PFSK-1 (cell line): ENCODE measurements around the gene VENTX.

ENCODE experiments used
- FOXP2 ChIP-seq: optimal IDR thresholded peaks from 2 replicates; pipeline ENCODE3; 2011; ENCODE audit warnings: borderline replicate concordance, control low read depth, inconsistent platforms; ENCODE audit not compliant: insufficient read depth; ENCODE audit errors: extremely low read length, extremely low read depth
- POLR2AphosphoS5 ChIP-seq: IDR thresholded peaks from 2 replicates; pipeline ENCODE4 v1.6.1; 2012; ENCODE audit warnings: low read depth, mild to moderate bottlenecking, control low read depth, low read length, moderate library complexity
- REST ChIP-seq, 2 experiments: IDR thresholded peaks; 2 replicates each; pipeline versions ENCODE4 v1.6.1 to v1.8.0; 2011 to 2012; ENCODE audit warnings: low read depth in 2 of 2, low read length in 2 of 2, control low read depth in 1 of 2, inconsistent platforms in 1 of 2, mild to moderate bottlenecking in 1 of 2, moderate library complexity in 1 of 2; ENCODE audit not compliant: insufficient read depth in 1 of 2
- SIN3A ChIP-seq: IDR thresholded peaks from 2 replicates; pipeline ENCODE4 v1.6.1; 2012; ENCODE audit warnings: mild to moderate bottlenecking, low read length, moderate library complexity, borderline replicate concordance; ENCODE audit not compliant: insufficient read depth
- TAF1 ChIP-seq: IDR thresholded peaks from 2 replicates; pipeline ENCODE4 v1.6.1; 2012; ENCODE audit warnings: low read length, control low read depth, borderline replicate concordance; ENCODE audit not compliant: insufficient read depth

DNA sequence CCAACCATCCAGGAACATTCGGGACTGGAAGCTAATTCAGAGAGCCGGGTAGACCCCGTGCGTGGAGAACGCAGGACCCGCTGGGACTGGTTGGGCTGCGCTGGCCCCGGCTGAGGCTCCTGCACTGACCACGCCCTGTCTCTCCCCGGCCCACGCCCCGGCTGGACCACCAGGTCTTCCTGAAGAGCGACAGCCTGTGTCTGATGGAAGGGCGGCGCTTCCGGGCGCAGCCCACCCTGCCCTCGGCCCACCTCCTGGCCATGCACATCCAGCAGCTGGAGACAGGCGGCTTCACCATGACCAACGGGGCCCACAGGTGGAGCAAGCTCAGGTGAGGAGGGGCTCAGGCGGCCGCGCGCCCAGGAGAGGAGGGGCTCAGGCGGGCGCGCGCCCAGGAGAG lies 17.9 kb upstream of the VENTX start:
- no peak for TF ChIP-seq REST (IDR thresholded peaks at IDR 0.05; ENCODE audit: insufficient read depth in 1 of 2, low read depth in 2 of 2, low read length in 2 of 2)
- TF ChIP-seq POLR2AphosphoS5, result no peak
- no peak for TF ChIP-seq SIN3A
- no peak for TF ChIP-seq TAF1
- TF ChIP-seq FOXP2, result no peak
